HepG2 (cell line): ENCODE results near the gene WDR49.

Experiments
- CENPX ChIP-seq: sonication (generic); formaldehyde crosslinking; IDR thresholded peaks from 2 replicates; pipeline ENCODE4 v1.9.0; 2021; ENCODE audit warnings: mild to moderate bottlenecking, missing genetic modification reagents, moderate library complexity
- FOSL2 ChIP-seq: sonication (generic); formaldehyde crosslinking; IDR thresholded peaks from 2 replicates; pipeline ENCODE4 v1.4.0; 2020; ENCODE audit warnings: missing genetic modification reagents
- FOXK1 ChIP-seq: sonication (generic); formaldehyde crosslinking; IDR thresholded peaks from 2 replicates; pipeline ENCODE4 v1.4.0; 2020; ENCODE audit warnings: low read depth, missing genetic modification reagents, borderline replicate concordance
- GLI4 ChIP-seq: sonication (generic); formaldehyde crosslinking; IDR thresholded peaks from 2 replicates; pipeline ENCODE4 v1.5.1; 2020; ENCODE audit warnings: missing genetic modification reagents, mild to moderate bottlenecking, moderate library complexity, borderline replicate concordance
- ISL2 ChIP-seq: sonication (generic); formaldehyde crosslinking; IDR thresholded peaks from 2 replicates; pipeline ENCODE4 v1.5.0; 2020; ENCODE audit warnings: missing genetic modification reagents
- NFE2L1 ChIP-seq: sonication (generic); formaldehyde crosslinking; IDR thresholded peaks from 2 replicates; pipeline ENCODE4 v1.4.0; 2020; ENCODE audit warnings: missing genetic modification reagents, mild to moderate bottlenecking, borderline replicate concordance
- POLR2AphosphoS5 ChIP-seq: IDR thresholded peaks from 2 replicates; pipeline ENCODE4 v1.6.1; 2012; ENCODE audit warnings: low read depth, low read length
- REST ChIP-seq, 2 experiments: IDR thresholded peaks; 2 replicates each; pipeline ENCODE4 v1.6.1; 2011 to 2012; ENCODE audit warnings: low read length in 2 of 2, borderline replicate concordance in 1 of 2, low read depth in 1 of 2, mild to moderate bottlenecking in 1 of 2, moderate library complexity in 1 of 2
- SALL1 ChIP-seq: sonication (generic); formaldehyde crosslinking; IDR thresholded peaks from 2 replicates; pipeline ENCODE4 v1.8.0; 2022; ENCODE audit warnings: mild to moderate bottlenecking, missing genetic modification reagents
- TF ChIP-seq, protein P1 (sequence below): sonication (generic); formaldehyde crosslinking; IDR thresholded peaks from 2 replicates; pipeline ENCODE4 v1.4.0; 2020; ENCODE audit warnings: missing genetic modification reagents

DNA sequence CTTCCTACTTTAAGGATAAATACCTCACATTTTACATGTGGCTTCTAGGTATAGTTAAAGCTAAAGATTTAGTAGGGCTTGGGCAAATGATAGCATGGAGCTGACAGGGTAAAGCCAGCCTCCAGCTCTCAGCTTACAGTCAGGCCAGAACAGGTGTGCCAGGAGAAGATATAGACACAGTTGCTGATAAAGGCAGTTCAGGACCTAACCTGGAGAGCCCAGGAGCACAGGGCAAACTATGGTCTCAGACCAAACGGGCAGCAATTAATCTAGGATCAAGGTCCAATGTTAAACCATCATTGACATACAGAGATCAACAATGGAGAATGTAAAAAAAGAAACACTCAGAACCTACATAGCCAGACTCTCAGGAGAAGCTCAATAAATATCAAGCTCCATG lies 4.0 kb downstream of the WDR49 start:
- TF ChIP-seq REST (IDR thresholded peaks at IDR 0.05; ENCODE audit: borderline replicate concordance in 1 of 2, low read depth in 1 of 2, low read length in 2 of 2) (no peak), FOXK1 (CRISPR knock-in tag) (no peak), NFE2L1 (CRISPR knock-in tag) (no peak), SALL1 (no peak), GLI4 (CRISPR knock-in tag) (no peak), FOSL2 (CRISPR knock-in tag) (no peak), ISL2 (CRISPR knock-in tag) (no peak), POLR2AphosphoS5 (no peak), CENPX (CRISPR knock-in tag) (no peak)
- TF ChIP-seq, protein P1, sequence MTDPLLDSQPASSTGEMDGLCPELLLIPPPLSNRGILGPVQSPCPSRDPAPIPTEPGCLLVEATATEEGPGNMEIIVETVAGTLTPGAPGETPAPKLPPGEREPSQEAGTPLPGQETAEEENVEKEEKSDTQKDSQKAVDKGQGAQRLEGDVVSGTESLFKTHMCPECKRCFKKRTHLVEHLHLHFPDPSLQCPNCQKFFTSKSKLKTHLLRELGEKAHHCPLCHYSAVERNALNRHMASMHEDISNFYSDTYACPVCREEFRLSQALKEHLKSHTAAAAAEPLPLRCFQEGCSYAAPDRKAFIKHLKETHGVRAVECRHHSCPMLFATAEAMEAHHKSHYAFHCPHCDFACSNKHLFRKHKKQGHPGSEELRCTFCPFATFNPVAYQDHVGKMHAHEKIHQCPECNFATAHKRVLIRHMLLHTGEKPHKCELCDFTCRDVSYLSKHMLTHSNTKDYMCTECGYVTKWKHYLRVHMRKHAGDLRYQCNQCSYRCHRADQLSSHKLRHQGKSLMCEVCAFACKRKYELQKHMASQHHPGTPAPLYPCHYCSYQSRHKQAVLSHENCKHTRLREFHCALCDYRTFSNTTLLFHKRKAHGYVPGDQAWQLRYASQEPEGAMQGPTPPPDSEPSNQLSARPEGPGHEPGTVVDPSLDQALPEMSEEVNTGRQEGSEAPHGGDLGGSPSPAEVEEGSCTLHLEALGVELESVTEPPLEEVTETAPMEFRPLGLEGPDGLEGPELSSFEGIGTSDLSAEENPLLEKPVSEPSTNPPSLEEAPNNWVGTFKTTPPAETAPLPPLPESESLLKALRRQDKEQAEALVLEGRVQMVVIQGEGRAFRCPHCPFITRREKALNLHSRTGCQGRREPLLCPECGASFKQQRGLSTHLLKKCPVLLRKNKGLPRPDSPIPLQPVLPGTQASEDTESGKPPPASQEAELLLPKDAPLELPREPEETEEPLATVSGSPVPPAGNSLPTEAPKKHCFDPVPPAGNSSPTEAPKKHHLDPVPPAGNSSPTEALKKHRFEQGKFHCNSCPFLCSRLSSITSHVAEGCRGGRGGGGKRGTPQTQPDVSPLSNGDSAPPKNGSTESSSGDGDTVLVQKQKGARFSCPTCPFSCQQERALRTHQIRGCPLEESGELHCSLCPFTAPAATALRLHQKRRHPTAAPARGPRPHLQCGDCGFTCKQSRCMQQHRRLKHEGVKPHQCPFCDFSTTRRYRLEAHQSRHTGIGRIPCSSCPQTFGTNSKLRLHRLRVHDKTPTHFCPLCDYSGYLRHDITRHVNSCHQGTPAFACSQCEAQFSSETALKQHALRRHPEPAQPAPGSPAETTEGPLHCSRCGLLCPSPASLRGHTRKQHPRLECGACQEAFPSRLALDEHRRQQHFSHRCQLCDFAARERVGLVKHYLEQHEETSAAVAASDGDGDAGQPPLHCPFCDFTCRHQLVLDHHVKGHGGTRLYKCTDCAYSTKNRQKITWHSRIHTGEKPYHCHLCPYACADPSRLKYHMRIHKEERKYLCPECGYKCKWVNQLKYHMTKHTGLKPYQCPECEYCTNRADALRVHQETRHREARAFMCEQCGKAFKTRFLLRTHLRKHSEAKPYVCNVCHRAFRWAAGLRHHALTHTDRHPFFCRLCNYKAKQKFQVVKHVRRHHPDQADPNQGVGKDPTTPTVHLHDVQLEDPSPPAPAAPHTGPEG (CRISPR knock-in tag) = no peak
